K562 (cell line): ENCODE results near the gene DAPK1. TPM values are rescaled to one million over a fixed set of nuclear protein-coding genes. Genes with fewer than 3 reads are reported as not detected.
A peak's percentile ranks its signal among the peaks of the same experiment; 100 is the strongest.

Source experiments
- CHD2 ChIP-seq: IDR thresholded peaks from 2 replicates; pipeline ENCODE4 v1.6.1; 2011; ENCODE audit warnings: low read depth, low read length
- EHMT2 ChIP-seq: fragments of 450-650 bp; IDR thresholded peaks from 2 replicates; pipeline ENCODE4 v1.6.1; 2018; ENCODE audit warnings: antibody characterized with exemption
- ETS2 ChIP-seq: IDR thresholded peaks from 2 replicates; pipeline ENCODE4 v1.6.1; 2016; ENCODE audit warnings: borderline replicate concordance, missing genetic modification characterization, mild to moderate bottlenecking, moderate library complexity, missing compliant biosample characterization; ENCODE audit not compliant: poor library complexity, severe bottlenecking
- NR3C1 ChIP-seq: sonication (generic); formaldehyde crosslinking; IDR thresholded peaks from 2 replicates; pipeline ENCODE4 v1.8.1; 2022; ENCODE audit warnings: missing genetic modification reagents
- RBM25 ChIP-seq: fragments of 200-400 bp; formaldehyde crosslinking; IDR thresholded peaks from 2 replicates; pipeline ENCODE4 v1.6.1; 2018; ENCODE audit warnings: low read length, low read depth, moderate library complexity; ENCODE audit not compliant: severe bottlenecking
- RERE ChIP-seq: sonication (generic); formaldehyde crosslinking; IDR thresholded peaks from 2 replicates; pipeline ENCODE4 v1.8.0; 2023; ENCODE audit warnings: missing genetic modification reagents, mild to moderate bottlenecking, borderline replicate concordance
- ZFP1 ChIP-seq: fragments of 450-650 bp; formaldehyde crosslinking; IDR thresholded peaks from 2 replicates; pipeline ENCODE4 v1.4.0; 2020; ENCODE audit warnings: mild to moderate bottlenecking, mixed read lengths
- ZNF212 ChIP-seq: fragments of 450-650 bp; formaldehyde crosslinking; IDR thresholded peaks from 2 replicates; pipeline ENCODE4 v1.4.0; 2020; ENCODE audit warnings: mild to moderate bottlenecking
- ZZZ3 ChIP-seq: fragments of 450-650 bp; IDR thresholded peaks from 2 replicates; pipeline ENCODE4 v1.6.1; 2016; ENCODE audit warnings: antibody characterized with exemption, mild to moderate bottlenecking, moderate library complexity
- polyA plus RNA-seq, 8 experiments: library from polyadenylated mRNA; depleted of rRNA in 4 of 8; stranded (reverse) in 5 of 8; unstranded in 3 of 8; fragments of >200 nt; fragmentation: Nextera tagmentation in 2 of 8; fragmentation: Illumina TruSeq in 1 of 8; extraction: Ambion mirVana in 2 of 8; extraction: Trizol in 1 of 8; gene quantifications; 2 replicates each; pipeline versions ENCODE4 v1.2.1 to v1.2.3, GENCODE V29; 2011 to 2014; ENCODE audit warnings: inconsistent platforms in 1 of 8, missing spikeins in 1 of 8
- total RNA-seq, 7 experiments: library from RNA; depleted of rRNA in 6 of 7; stranded (reverse); fragments of >200 nt in 6 of 7; fragmentation: Illumina TruSeq in 2 of 7; extraction: Trizol in 2 of 7; gene quantifications; 2 replicates each; pipeline versions ENCODE4 v1.2.1 to v1.2.3, GENCODE V29; 2011 to 2021; ENCODE audit warnings: low replicate concordance in 1 of 7
- TF ChIP-seq, protein P1 (sequence below): fragments of 450-650 bp; IDR thresholded peaks from 2 replicates; pipeline ENCODE4 v1.6.1; 2016; ENCODE audit warnings: mild to moderate bottlenecking, moderate library complexity
- TF ChIP-seq, protein P2 (sequence below): sonication (generic); formaldehyde crosslinking; IDR thresholded peaks from 2 replicates; pipeline ENCODE4 v1.8.0; 2022; ENCODE audit warnings: missing genetic modification reagents, mild to moderate bottlenecking, borderline replicate concordance

The DAPK1 gene
- total and polyA plus RNA-seq, 9 of the 15 experiments (the other 6 are each of a cell fraction or from before 2014, with no cell fraction given), result 1.7 to 26.4 (median 15.8) TPM

GRCh38 chr9:87497604-87498045, at the start of gene DAPK1 (continued):
- TF ChIP-seq, protein P1, sequence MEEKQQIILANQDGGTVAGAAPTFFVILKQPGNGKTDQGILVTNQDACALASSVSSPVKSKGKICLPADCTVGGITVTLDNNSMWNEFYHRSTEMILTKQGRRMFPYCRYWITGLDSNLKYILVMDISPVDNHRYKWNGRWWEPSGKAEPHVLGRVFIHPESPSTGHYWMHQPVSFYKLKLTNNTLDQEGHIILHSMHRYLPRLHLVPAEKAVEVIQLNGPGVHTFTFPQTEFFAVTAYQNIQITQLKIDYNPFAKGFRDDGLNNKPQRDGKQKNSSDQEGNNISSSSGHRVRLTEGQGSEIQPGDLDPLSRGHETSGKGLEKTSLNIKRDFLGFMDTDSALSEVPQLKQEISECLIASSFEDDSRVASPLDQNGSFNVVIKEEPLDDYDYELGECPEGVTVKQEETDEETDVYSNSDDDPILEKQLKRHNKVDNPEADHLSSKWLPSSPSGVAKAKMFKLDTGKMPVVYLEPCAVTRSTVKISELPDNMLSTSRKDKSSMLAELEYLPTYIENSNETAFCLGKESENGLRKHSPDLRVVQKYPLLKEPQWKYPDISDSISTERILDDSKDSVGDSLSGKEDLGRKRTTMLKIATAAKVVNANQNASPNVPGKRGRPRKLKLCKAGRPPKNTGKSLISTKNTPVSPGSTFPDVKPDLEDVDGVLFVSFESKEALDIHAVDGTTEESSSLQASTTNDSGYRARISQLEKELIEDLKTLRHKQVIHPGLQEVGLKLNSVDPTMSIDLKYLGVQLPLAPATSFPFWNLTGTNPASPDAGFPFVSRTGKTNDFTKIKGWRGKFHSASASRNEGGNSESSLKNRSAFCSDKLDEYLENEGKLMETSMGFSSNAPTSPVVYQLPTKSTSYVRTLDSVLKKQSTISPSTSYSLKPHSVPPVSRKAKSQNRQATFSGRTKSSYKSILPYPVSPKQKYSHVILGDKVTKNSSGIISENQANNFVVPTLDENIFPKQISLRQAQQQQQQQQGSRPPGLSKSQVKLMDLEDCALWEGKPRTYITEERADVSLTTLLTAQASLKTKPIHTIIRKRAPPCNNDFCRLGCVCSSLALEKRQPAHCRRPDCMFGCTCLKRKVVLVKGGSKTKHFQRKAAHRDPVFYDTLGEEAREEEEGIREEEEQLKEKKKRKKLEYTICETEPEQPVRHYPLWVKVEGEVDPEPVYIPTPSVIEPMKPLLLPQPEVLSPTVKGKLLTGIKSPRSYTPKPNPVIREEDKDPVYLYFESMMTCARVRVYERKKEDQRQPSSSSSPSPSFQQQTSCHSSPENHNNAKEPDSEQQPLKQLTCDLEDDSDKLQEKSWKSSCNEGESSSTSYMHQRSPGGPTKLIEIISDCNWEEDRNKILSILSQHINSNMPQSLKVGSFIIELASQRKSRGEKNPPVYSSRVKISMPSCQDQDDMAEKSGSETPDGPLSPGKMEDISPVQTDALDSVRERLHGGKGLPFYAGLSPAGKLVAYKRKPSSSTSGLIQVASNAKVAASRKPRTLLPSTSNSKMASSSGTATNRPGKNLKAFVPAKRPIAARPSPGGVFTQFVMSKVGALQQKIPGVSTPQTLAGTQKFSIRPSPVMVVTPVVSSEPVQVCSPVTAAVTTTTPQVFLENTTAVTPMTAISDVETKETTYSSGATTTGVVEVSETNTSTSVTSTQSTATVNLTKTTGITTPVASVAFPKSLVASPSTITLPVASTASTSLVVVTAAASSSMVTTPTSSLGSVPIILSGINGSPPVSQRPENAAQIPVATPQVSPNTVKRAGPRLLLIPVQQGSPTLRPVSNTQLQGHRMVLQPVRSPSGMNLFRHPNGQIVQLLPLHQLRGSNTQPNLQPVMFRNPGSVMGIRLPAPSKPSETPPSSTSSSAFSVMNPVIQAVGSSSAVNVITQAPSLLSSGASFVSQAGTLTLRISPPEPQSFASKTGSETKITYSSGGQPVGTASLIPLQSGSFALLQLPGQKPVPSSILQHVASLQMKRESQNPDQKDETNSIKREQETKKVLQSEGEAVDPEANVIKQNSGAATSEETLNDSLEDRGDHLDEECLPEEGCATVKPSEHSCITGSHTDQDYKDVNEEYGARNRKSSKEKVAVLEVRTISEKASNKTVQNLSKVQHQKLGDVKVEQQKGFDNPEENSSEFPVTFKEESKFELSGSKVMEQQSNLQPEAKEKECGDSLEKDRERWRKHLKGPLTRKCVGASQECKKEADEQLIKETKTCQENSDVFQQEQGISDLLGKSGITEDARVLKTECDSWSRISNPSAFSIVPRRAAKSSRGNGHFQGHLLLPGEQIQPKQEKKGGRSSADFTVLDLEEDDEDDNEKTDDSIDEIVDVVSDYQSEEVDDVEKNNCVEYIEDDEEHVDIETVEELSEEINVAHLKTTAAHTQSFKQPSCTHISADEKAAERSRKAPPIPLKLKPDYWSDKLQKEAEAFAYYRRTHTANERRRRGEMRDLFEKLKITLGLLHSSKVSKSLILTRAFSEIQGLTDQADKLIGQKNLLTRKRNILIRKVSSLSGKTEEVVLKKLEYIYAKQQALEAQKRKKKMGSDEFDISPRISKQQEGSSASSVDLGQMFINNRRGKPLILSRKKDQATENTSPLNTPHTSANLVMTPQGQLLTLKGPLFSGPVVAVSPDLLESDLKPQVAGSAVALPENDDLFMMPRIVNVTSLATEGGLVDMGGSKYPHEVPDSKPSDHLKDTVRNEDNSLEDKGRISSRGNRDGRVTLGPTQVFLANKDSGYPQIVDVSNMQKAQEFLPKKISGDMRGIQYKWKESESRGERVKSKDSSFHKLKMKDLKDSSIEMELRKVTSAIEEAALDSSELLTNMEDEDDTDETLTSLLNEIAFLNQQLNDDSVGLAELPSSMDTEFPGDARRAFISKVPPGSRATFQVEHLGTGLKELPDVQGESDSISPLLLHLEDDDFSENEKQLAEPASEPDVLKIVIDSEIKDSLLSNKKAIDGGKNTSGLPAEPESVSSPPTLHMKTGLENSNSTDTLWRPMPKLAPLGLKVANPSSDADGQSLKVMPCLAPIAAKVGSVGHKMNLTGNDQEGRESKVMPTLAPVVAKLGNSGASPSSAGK, result no peak
- TF ChIP-seq ZFP1, result no peak
- peak; percentile 21 for TF ChIP-seq RBM25
- no peak for TF ChIP-seq ZNF212 (CRISPR knock-in tag)
- no peak for TF ChIP-seq ZZZ3
- TF ChIP-seq, protein P2, sequence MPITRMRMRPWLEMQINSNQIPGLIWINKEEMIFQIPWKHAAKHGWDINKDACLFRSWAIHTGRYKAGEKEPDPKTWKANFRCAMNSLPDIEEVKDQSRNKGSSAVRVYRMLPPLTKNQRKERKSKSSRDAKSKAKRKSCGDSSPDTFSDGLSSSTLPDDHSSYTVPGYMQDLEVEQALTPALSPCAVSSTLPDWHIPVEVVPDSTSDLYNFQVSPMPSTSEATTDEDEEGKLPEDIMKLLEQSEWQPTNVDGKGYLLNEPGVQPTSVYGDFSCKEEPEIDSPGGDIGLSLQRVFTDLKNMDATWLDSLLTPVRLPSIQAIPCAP, result no peak
- no peak for TF ChIP-seq CHD2
- TF ChIP-seq NR3C1 (CRISPR knock-in tag), result no peak
- TF ChIP-seq ETS2 (tag), result no peak
- TF ChIP-seq EHMT2, result no peak
- no peak for TF ChIP-seq RERE (CRISPR knock-in tag)
